GM19099 (cell line): ENCODE measurements around the gene NCKAP1.

Source experiments
- POLR2A ChIP-seq: IDR thresholded peaks from 3 replicates; pipeline ENCODE4 v1.6.1; 2011; ENCODE audit warnings: low read depth; ENCODE audit not compliant: insufficient read length; ENCODE audit errors: extremely low read depth

Gene NCKAP1

DNA sequence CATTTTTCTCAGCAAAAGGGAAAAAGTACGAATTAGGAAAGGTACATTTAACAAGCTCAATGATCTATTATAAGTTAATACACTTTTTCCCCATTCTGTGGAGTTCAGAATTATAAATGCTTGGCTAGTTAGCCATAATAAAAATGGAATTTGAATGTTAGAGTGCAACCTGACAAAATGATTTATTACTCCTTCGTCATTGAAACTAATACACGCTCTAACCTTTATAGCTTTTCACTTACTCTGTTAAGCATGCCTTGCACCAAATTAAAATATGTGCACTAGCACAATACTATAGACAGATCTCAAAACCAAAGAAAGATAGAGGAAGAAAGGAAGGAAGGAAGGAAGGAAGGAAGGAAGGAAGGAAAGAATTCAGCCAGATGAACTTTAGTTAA lies 125.7 kb downstream of the NCKAP1 start:
- no peak for TF ChIP-seq POLR2A

DNA sequence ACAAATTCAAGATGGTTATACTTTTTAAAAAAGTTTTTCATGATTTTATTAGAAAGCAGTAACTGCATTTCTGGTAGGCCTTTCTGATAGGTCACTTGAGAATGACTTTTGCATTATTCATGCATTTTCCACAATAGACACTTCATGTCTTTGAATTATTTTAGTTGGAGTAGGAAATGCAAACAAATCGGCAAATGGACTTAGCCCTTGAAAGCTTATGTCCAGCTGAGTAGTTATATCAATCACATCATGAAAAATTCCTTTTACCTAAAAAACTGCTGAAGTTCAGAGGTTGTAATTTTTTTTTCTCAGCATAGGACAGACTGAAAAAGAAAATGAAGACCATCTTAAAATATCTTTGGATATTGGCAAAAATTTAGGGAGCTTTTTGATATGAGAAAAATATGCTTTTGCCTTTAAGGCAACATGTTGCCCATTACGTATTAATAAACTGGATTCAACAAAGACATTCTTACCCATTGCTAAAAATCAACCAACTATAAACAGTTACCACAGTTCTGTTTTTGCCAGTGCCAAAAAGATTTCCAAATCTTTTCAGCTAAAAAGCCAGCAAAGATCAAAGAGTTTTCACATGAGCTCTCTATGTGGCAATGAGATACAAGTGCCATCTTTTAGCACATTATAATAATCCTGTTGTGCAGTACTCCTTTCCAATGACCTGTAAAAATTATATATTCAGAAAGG lies 126.3 kb downstream of the NCKAP1 start:
- no peak for TF ChIP-seq POLR2A

DNA sequence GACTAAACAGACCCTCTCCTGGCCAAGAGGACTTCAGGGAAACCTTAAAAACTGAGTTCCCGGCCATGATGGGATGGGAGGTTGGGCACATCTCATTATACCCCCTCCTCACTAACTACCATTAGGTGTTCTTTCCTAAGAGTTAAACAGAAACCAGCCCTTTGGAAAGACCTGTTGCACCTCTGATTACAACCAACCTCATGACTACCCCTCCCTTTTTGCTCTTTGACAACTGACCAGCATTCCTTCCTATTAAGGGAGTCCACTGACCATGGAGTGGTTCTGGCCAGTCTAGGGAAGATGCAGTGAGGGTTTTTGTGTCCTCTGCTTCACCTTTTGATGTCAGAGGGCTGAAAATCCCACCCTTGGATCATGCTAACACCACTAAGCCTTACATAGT lies 127.3 kb downstream of the NCKAP1 start:
- no peak for TF ChIP-seq POLR2A

DNA sequence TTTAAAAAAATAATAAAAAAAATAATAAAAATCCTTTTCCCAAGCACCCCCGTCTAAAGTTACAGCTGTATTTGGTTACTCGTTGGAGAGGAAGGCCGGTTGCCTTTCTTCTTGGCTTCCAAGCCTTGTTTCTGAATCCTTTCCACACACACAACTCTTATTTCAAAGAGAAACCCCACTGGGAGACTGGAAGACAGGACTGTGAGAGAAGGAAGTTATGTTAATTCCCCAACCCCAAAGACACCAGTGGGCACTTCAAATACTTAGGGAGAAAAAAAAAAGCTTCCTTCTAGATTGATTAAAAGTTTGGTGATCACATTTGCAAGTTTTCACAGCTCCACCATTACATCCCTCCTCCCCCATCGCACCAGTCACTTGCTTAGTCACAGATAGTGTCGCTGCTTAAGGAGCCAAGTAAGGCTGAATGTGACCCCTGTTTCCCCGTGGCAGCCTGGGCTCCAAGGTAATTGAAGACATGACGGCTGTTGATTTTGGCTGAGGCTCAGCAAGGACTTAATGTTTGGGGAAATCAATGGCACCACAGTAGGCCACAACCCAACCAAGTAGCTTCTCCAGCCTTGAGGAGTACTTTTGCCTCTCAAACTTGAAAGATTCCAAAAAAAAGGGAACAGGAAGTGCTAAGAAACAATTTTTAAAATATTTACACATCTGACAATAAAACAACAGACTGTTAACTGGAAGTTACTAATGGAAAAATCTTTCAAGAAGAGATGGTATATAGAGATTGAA lies 131.0 kb downstream of the NCKAP1 start:
- TF ChIP-seq POLR2A = no peak

DNA sequence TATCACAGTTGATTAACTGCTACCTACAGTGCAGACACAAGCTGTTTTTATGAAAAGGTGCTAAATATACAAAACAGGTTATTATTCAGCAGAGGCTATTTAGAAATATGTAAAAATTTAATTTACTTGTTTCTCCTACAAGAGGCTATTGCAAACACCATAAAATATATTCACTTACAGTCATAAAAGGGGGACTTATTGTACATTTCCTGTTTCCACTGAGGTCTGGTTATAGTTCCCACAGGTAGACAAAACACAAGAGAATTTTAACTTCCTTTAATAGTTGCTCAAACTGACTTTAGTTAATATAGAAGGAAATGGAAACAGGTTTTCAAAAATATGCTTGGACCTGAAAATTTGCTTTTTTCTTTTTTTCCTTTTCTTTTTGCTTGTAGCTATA lies 131.8 kb downstream of the NCKAP1 start:
- no peak for TF ChIP-seq POLR2A

DNA sequence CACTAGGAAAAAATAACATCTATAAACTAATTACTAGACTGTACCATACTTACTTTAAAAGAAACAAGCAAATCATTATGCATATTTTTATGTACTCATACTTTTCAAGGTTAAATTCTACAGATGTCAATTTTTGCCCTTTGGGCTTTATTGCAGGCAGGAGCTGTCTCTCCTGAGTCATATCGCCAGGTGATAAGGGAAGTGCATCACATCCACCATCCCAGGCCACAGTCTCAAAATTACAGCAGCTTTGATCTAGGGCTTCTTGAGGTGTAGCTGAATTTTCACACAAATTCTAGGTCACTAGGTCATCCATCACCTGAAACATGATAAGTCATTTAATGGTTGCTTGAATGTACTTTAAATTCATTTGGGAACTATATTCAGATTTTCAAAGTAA lies 133.4 kb downstream of the NCKAP1 start:
- TF ChIP-seq POLR2A = no peak

DNA sequence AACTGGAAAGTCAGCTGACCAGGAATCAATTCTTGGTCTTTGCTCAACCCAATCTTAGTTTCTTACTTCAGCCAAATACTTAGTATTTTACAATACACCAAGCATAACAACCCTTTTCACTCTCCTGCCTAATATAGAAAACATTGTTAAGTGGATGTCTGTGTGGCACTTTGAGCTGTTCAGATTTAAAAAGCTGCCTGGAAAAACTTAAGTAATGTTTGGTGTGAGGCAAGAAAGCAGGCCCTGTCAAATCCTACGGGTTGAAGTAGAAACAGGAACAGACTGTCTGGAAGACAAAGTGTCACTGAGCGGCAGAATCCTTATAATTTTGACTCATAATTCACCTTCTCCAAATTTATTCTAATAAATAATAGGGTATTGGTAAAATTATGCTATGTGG lies 134.7 kb downstream of the NCKAP1 start:
- TF ChIP-seq POLR2A = no peak

DNA sequence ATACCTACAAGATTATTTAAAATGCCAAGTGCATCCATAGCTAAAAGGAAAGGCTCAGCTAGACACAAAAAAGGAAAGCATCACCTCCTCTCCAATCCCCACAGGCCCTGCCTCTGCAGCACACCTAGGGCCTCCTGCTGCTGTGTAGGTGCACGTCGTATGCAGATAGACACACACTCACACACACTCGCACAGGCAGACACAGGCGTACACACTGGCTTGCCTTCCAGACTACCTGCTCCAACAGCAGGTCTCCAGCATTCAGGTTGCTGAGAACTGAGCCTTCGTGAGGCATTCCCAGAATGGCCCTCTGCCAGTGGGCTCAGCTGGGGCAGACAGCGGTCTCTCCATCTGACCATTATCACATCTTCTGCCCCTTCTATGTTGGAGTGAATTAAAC lies 136.5 kb downstream of the NCKAP1 start:
- no peak for TF ChIP-seq POLR2A

DNA sequence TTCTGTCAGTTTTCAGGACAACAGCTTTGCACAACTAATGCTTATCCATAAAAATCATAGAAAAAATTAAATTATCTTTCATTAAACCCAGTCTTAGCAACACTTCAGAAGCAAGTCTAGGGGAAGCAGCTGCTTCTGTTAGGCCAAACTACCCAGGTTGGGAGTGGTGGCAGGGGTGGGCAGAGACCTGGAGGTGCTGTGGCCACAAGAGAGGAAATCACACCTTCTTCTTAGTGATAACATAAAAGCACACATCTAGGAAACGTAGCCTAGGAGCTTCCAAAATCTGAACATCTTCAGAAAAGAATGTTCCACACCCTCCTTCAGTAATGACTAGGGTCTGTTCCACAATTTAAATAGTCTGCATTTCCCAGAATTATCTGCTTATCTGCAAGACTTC lies 139.5 kb downstream of the NCKAP1 start:
- TF ChIP-seq POLR2A = no peak

DNA sequence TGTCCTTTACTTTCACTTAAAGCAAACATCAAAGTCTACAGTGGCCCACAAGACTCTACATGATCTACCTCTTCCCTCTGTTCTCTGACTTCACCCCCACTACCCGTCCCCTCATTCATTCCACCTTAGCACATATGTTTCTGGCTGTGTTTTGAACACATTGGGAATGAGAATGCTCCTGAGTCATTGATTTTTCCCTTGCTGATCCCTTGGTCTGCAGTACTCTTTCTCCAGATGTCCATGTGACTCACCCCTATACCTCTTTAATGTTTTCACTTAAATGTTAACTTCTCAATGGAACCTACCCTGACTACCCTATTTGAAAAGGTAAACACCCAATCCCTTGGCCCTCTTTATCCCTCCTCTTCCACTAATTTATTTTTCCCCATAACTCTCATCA lies 141.1 kb downstream of the NCKAP1 start:
- no peak for TF ChIP-seq POLR2A

DNA sequence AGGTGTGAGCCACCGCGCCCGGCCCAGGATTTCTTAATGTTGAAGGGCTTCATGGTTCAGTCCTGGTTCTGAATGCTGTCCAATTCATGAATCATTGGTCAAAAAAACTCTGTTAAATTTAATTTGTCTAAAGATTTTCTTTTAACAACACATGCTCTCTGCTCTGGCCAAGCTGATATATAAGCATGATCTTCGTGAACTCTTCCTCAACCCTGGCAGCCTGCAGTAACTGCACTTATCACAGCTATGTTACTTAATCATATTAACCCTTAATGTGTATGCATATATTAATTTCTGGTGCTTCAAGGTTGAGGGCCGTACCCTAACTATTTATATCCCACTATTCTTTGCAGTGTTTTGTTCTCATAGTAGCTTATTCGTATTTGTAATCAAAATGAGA lies 142.5 kb downstream of the NCKAP1 start:
- no peak for TF ChIP-seq POLR2A

DNA sequence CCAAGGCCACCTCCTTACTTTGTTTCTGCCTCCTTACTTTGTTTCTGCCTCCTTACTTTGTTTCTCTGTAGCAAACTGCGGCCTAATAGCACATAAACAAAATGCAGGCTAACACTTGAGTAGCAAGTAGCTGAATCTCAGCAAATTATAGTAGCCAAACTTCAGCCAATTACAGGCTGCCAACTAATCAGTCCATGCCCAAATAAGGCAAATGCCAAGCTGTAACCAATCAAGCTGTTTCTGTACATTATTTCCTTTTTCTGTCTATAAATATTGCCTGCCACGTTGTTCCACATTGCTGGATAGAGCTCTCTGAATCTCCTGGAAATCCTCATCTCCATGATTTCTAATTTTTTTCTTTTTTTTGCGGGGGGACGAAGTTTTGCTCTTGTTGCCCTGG lies 143.1 kb downstream of the NCKAP1 start:
- no peak for TF ChIP-seq POLR2A

DNA sequence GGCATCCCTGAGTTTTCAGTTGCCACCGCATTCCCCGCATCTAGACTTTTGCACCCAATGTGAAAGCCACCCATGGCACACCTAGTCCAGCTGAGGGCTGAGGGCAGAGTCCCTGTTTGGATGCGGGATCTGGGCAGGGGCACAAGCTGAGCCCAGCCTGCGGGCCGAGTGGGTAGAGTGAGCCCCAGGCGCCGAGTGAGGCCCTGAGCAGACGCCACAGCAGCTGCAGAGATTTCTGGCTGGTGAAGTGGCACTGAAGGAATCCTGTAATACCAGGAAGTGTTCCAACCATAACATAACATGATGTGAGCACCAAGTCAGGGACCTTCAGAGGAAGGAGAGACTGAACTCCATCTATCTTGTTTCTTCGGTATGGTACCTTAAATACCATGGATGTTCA lies 144.1 kb downstream of the NCKAP1 start:
- TF ChIP-seq POLR2A = no peak

DNA sequence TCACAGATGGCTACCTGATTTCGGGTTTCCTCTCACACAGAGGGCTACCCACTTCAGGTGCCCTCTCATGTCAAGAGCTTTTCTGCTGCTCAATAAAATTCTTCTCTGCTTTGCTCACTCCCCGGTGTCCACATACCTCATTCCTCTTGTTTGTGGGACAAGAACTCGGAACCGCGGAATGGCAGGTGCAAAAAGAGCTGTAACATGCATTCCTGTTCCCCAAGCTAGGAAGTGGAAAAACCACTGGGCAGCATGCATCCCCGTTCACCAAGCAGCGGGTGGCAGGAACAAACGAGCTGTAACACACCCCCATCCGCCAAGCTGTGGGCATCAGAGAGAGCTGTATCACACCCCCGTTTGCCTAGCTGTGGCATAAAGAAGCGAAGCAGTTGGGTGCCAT lies 144.6 kb downstream of the NCKAP1 start:
- TF ChIP-seq POLR2A = no peak

DNA sequence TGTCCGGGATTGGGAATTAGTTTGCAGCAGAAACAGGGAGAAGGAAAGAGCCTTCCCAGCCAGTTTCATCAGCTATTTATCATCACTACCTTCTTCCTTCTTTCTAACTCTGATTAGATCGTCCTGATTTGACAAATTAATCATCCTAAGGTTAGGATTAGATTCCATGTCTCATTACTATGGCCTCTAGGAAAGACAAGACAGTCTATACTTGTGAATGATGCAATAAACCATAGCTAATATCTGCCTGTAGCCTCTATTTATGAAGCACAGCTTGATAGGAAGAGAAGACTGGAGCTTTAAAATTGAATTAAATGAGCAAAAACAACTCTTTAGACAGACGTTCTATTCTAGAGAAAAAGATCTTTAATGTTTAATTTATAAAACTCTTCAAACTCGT lies 146.6 kb downstream of the NCKAP1 start:
- no peak for TF ChIP-seq POLR2A

DNA sequence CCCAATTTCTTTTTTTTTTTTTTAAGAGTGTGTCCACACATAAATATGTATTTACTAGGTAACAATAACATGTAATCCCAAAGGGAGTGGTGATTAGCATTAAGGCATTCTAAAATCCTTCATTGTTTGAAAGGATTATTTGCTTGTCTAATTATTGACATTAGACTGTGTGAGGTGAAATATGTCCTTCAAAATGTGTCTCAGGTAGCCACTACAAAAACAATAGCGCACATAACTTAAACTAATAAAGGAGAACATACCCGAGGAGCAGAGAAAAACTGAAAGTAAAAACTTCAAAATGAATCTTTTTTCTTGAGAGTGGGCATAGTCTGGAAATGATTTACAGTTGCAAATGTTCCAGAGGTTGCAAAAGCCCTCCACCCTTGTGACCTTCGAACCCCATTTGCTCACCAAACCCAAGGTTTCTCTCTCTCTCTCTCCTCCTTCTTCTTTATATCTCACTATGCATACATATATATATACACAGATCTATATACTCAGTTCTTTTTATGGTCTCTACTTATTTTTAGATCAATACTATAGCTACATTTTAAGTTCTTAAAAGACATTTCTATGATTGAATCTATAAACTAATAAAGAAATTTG lies 147.4 kb downstream of the NCKAP1 start:
- TF ChIP-seq POLR2A = no peak
